LNCAP (cell line): ENCODE results near the gene VPS25.

Experiments used
- CTCF ChIP-seq: fragments of 450-650 bp; IDR thresholded peaks from 2 replicates; pipeline ENCODE4 v1.5.1; 2017; ENCODE audit warnings: mild to moderate bottlenecking

The VPS25 gene

GRCh38 chr17:42795061-42795460, 21.8 kb downstream of the VPS25 start:
- TF ChIP-seq CTCF: no peak

- TF ChIP-seq CTCF: no peak
Observed at GRCh38 chr17:42795465-42795864, 22.2 kb downstream of the VPS25 start.

- TF ChIP-seq CTCF: no peak
Observed at GRCh38 chr17:42796066-42796758, 23.0 kb downstream of the VPS25 start.

GRCh38 chr17:42797067-42798007, 24.1 kb downstream of the VPS25 start:
- TF ChIP-seq CTCF: no peak

GRCh38 chr17:42798011-42798382, 24.7 kb downstream of the VPS25 start:
- no peak for TF ChIP-seq CTCF

GRCh38 chr17:42798383-42799380, 25.4 kb downstream of the VPS25 start, which contains the start of the genes CNTD1 and COA3:
TSS of gene CNTD1 (plus strand) at chr17:42798861. CDS start at chr17:42799068, 207 bp downstream.
TSS of gene COA3 (minus strand) at chr17:42798704. CDS start at chr17:42798681, 23 bp downstream.
- no peak for TF ChIP-seq CTCF
